Measurements from ENCODE around the gene STARD10.
A peak's percentile ranks its signal among the peaks of the same experiment; 100 is the strongest.

The STARD10 gene

GRCh38 chr11:72763823-72764222 lies 30.0 kb downstream of the STARD10 start:
- DNase-seq (ENCODE audit: low spot score) = no peak

- no peak for DNase-seq (ENCODE audit: low spot score)
These were observed 31.1 kb downstream of the STARD10 start for GRCh38 chr11:72762641-72763304.

- no peak for DNase-seq (ENCODE audit: low spot score)
These were observed 33.1 kb downstream of the STARD10 start for GRCh38 chr11:72760539-72761405.

GRCh38 chr11:72759468-72759985 lies 34.3 kb downstream of the STARD10 start:
- no peak for DNase-seq (ENCODE audit: low spot score)

GRCh38 chr11:72758690-72759389 lies 35.0 kb downstream of the STARD10 start:
- DNase-seq (ENCODE audit: low spot score) = no peak

GRCh38 chr11:72758304-72758689 lies 35.5 kb downstream of the STARD10 start:
- DNase-seq (ENCODE audit: low spot score) = no peak

- no peak for DNase-seq (ENCODE audit: low spot score)
These were observed 38.0 kb downstream of the STARD10 start for GRCh38 chr11:72755713-72756285.

- DNase-seq (ENCODE audit: low spot score) = no peak
These were observed 39.2 kb downstream of the STARD10 start for GRCh38 chr11:72754544-72755155.

GRCh38 chr11:72754149-72754543 lies 39.7 kb downstream of the STARD10 start:
- DNase-seq (ENCODE audit: low spot score) = no peak

- no peak for DNase-seq (ENCODE audit: low spot score)
These were observed 40.3 kb downstream of the STARD10 start for GRCh38 chr11:72753341-72754148.

GRCh38 chr11:72752088-72752914 lies 41.5 kb downstream of the STARD10 start, which contains the start of gene ARAP1:
Gene ARAP1, minus strand, starts transcription at chr11:72752408. Its CDS starts 25,280 bp downstream, at chr11:72727128.
- peak; percentile 89 for DNase-seq (ENCODE audit: low spot score)

GRCh38 chr11:72751116-72752087 lies 42.4 kb downstream of the STARD10 start:
- DNase-seq (ENCODE audit: low spot score) = no peak

- peak; percentile 34 for DNase-seq (ENCODE audit: low spot score)
These were observed 43.2 kb downstream of the STARD10 start for GRCh38 chr11:72750556-72751115.

- no peak for DNase-seq (ENCODE audit: low spot score)
These were observed 43.8 kb downstream of the STARD10 start for GRCh38 chr11:72750086-72750485.

GRCh38 chr11:72747289-72747855 lies 46.5 kb downstream of the STARD10 start:
- no peak for DNase-seq (ENCODE audit: low spot score)

GRCh38 chr11:72746821-72747220 lies 47.0 kb downstream of the STARD10 start:
- DNase-seq (ENCODE audit: low spot score) = no peak

GRCh38 chr11:72745925-72746550 lies 47.8 kb downstream of the STARD10 start:
- DNase-seq (ENCODE audit: low spot score) = no peak
